SJCRH30 (cell line): ENCODE results near the gene BTG4. TPM values are rescaled to one million over a fixed set of nuclear protein-coding genes. Genes with fewer than 3 reads are reported as not detected.

ENCODE experiments used
- DNase-seq, 2 experiments: peaks; one replicate each; pipeline ENCODE4 v3.0.0-alpha.2; 2015 to 2020
- H3K27ac ChIP-seq: fragments of 250-450 bp; sonication (Bioruptor Pico); 2 replicates; pipeline ENCODE4 v1.5.1; 2020; ENCODE audit warnings: mild to moderate bottlenecking, moderate library complexity
- H3K27me3 ChIP-seq: fragments of 250-450 bp; sonication (Bioruptor Pico); 2 replicates; pipeline ENCODE4 v1.5.1; 2020; ENCODE audit warnings: mild to moderate bottlenecking, moderate library complexity
- H3K36me3 ChIP-seq: fragments of 250-450 bp; sonication (Bioruptor Pico); 2 replicates; pipeline ENCODE4 v1.5.1; 2020; ENCODE audit warnings: mild to moderate bottlenecking, moderate library complexity
- H3K4me1 ChIP-seq: fragments of 250-450 bp; sonication (Bioruptor Pico); 2 replicates; pipeline ENCODE4 v1.5.1; 2020; ENCODE audit warnings: mild to moderate bottlenecking, moderate library complexity
- H3K4me3 ChIP-seq: fragments of 250-450 bp; sonication (Bioruptor Pico); 2 replicates; pipeline ENCODE4 v1.5.1; 2020; ENCODE audit warnings: mild to moderate bottlenecking, moderate library complexity
- H3K9me3 ChIP-seq: fragments of 250-450 bp; sonication (Bioruptor Pico); replicated peaks from 2 replicates; pipeline ENCODE4 v1.5.1; 2020; ENCODE audit warnings: mild to moderate bottlenecking, moderate library complexity
- total RNA-seq: library from RNA; depleted of rRNA; stranded (reverse); fragments of >200 nt; shearing (Covaris generic); gene quantifications from 2 replicates; pipeline ENCODE4 v1.2.3, GENCODE V29; 2014

The BTG4 gene
- total RNA-seq, 1 experiment from 2014 or later, result not detected

DNA sequence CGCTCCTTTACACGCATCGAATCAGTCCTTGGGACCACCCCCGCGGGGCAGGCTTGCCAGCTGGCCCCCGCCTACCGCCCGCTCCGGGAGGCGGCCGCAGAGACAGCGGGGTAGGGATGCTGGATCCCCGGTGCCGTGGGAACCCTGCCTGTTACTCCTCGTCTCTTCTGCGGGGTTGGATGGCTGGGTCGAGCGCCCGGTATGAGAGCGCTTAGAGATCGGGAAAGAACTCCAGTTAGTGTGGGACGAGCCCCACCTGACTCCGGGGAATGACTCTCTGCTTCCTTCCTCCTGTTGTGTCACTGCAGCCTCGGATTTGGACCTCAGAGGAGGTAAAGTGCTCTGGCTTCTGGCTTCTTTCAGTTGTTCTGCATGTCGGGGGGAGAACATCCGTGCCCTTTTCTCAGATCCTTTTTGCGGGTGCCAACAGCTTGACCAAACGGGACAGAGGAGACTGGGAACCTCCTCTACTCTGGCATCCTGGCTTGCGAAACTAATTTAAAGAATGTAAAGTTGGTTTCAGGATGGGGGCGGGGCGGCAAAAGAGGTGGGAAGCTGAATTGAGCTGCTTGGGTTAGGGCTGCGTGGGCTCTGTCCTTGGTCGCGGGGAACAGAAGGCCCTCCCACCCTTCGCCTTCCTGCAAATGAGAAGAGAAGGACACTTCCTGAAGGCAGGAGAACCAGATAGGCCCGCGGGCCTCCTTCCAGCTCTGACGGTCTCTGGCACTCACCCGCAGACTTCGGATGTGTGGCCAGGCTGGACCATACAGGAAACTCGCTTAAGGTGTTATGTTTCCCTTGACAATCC, 29.3 kb upstream of the BTG4 start:
- no peak overlapping the region; the same call in 1 of the 2 replicates for H3K27ac ChIP-seq

DNA sequence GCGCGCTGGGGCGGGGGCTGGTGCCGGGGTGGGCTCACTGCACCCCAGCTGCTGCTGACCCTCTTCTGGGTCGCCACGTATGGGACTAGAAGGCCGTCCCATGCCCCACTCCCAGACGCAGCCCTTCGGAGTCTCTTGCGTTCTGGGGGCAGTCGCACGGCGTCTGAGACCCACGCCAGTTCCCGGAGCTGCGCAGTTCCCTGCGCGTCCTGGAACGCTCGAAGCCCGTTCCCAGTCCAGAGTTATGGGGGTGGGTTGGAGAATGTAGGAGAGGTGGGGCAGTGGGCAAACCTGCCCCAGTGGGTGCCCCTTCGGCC, 28.7 kb upstream of the BTG4 start:
- H3K4me1 ChIP-seq, result no peaks in the 10 kb centered on the region
- DNase-seq, result no peak
- H3K36me3 ChIP-seq, result no peaks in the 10 kb centered on the region
- peak overlapping the region; percentile 45 for H3K4me3 ChIP-seq
- no peak overlapping the region for H3K27ac ChIP-seq
- H3K9me3 ChIP-seq, result no peaks in the 10 kb centered on the region
- H3K27me3 ChIP-seq, result no peaks in the 10 kb centered on the region

More for the DNA sequence above, 29.3 kb upstream of the BTG4 start:
- H3K9me3 ChIP-seq, result no peaks in the 10 kb centered on the region
- DNase-seq, result peak in 1 of 2 experiments; percentile 18
- peak overlapping the region; percentile 45 for H3K4me3 ChIP-seq
- no peaks in the 10 kb centered on the region for H3K27me3 ChIP-seq
- no peaks in the 10 kb centered on the region for H3K36me3 ChIP-seq
- no peaks in the 10 kb centered on the region for H3K4me1 ChIP-seq

DNA sequence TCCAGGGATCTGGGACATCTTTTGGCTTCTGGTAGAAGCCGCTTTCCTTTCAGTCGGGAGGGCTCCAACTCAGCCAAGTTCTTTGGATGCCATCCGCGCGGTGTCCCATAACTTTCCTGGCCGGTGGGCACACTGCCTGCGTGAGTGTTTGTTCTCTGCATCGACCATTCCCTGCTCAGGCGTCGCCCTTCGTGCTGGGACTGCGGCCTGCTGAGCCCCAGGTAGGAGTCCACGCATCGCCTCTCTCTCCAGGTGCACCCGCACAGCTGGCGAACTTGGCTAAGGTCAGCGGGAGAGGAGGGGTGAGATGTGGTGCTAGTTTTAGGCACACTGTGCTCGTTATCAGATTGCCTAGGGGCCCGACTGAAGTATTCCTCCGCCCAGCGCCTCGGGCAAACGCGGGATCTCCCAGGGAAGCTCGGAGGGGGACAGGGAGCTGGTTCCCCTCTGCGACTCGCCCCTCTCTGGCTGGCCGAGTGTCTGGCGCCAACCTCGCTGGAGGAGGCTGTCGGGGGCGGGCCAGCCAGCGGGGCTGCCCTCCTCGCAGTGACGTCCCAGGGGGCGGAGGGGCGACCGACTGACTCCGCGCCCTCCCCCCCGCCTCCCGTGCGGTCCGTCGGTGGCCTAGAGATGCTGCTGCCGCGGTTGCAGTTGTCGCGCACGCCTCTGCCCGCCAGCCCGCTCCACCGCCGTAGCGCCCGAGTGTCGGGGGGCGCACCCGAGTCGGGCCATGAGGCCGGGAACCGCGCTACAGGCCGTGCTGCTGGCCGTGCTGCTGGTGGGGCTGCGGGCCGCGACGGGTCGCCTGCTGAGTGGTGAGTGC, 28.1 kb upstream of the BTG4 start, which contains the start of gene LAYN:
LAYN (plus strand) TSS at position 607 of the 823 bp plus-strand sequence; CDS start at position 731, 124 bp downstream.
- no peak within 1 kb of the TSS; the same call in 1 of the 2 replicates for H3K27ac ChIP-seq
- H3K36me3 ChIP-seq, result no peaks in the 10 kb centered on the region
- H3K4me3 ChIP-seq, result peak within 1 kb of the TSS; percentile 45
- no peaks in the 10 kb centered on the region for H3K27me3 ChIP-seq
- no peaks in the 10 kb centered on the region for H3K4me1 ChIP-seq
- DNase-seq, result peak in 1 of 2 experiments; percentile 12
- H3K9me3 ChIP-seq, result no peaks in the 10 kb centered on the region

DNA sequence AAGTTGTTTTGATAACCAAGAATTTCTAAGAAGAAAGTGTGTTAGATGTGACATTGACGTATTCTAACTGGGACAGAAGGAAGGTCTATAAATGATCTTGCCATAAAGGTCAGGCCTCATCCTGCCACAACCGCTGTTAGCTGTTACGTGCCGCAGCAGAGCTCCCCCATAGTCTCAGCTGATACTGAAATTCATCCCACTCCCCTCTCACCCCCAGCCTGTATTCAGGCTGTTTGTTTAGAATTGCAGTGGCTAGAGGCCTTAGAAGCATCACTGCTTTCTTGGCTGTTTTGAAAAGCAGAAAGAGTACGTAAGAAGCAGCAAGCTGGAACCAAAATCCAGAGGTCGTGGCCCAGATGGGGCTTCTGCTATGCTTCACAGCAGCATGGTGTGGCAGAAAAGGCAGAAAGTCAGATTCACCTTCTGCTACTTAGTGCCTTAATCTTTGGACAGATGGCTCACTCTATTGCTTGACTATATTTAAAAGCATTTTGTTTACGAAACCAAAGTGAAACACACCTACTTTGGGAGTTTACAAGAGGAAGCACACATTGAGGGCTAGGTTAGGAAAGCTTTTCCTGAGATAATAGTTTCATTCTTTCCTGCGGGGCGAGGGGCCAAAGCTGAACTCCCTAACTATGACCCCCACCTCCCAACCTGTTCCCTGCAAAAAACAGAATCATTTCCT, 27.4 kb upstream of the BTG4 start:
- no peak for DNase-seq
- Histone ChIP-seq H3K9me3 (no peaks in the 10 kb centered on the region), H3K27me3 (no peaks in the 10 kb centered on the region), H3K36me3 (no peaks in the 10 kb centered on the region), H3K4me1 (no peaks in the 10 kb centered on the region), H3K27ac (no peak overlapping the region), H3K4me3 (no peak overlapping the region)

DNA sequence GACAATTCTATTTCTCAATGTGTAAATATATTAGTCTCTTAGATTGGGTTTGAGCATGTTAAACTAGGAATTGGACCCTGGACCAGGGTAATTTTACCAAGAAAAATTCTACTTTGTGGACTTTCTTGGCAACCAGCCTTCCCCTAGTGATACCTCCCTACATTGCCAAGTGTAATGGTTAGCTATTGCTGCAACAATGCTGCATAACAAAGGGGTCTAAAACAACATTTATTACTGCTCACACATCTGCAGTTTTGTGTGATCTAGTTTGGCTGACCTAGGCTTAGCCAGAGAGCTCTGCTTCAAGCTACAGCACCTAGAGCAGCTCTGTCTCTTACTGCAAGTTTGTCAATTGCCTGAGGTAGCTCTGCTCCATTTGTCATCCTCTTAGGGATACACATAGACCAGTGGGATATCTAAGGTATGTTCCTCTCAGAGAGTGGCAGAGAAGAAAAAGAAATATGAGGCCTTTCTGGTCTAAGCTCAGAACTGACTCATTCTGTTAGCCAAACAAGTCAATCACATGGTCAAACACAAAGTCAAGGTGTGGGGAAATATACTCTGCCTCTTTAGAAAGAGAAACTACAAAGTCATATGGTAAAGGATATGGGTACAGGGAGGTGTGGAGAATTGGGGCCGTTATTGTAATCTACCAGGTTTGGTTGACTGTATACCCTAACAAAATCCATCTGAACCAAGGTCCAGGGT, 26.4 kb upstream of the BTG4 start:
- H3K4me3 ChIP-seq, result no peak overlapping the region
- no peak overlapping the region for H3K27ac ChIP-seq
- no peak for DNase-seq
- no peaks in the 10 kb centered on the region for H3K4me1 ChIP-seq
- H3K9me3 ChIP-seq, result no peaks in the 10 kb centered on the region
- no peaks in the 10 kb centered on the region for H3K27me3 ChIP-seq
- H3K36me3 ChIP-seq, result no peaks in the 10 kb centered on the region

DNA sequence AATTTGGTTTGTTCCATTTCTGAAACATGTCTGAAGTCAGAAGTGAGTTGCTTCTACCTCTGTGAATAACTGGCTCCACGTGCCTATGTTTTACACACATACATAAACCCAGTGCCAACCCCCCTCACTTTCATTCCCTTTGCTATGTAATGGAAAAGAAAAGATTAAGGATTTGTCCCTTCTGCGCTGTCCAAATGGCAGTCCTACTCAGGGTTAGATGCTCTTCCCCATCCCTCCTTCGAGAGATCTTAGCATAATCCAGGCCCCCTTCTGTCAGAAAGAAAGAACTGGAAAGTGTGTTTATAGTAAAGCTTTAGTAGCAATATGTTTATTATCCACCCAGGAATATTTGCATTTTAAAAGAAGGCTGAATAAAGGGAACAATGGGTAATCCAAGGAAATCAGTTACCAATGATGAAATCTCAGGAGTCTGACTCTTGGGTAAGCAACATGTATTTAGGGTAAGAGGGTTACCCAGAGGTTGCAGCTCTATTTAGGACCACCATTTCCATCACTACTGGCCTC, 25.2 kb upstream of the BTG4 start:
- H3K4me1 ChIP-seq, result no peaks in the 10 kb centered on the region
- H3K4me3 ChIP-seq, result no peak overlapping the region
- no peak for DNase-seq
- H3K27me3 ChIP-seq, result no peaks in the 10 kb centered on the region
- no peaks in the 10 kb centered on the region for H3K9me3 ChIP-seq
- no peaks in the 10 kb centered on the region for H3K36me3 ChIP-seq
- no peak overlapping the region for H3K27ac ChIP-seq

DNA sequence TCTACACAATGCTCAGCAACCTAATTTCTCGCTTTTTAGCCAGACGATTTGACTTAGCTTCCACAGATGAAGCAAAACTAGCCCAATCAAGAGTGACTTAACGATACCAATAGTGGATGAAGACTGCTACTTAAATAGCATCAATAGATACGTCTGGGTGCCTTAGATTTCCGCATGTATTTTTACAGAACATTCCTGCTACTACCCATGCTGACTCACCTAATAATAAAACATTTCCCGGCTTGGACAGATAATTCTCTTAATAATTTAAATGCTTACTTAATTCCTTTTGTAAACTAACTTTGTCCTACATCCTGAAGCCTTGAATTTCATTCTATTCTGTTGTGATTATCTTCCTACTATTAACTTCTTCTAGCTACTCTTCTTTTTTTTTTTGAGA, 23.1 kb upstream of the BTG4 start:
- Histone ChIP-seq H3K4me1 (no peaks in the 10 kb centered on the region), H3K4me3 (no peak overlapping the region), H3K27me3 (no peaks in the 10 kb centered on the region), H3K36me3 (no peaks in the 10 kb centered on the region), H3K27ac (no peak overlapping the region), H3K9me3 (no peaks in the 10 kb centered on the region)
- no peak for DNase-seq

DNA sequence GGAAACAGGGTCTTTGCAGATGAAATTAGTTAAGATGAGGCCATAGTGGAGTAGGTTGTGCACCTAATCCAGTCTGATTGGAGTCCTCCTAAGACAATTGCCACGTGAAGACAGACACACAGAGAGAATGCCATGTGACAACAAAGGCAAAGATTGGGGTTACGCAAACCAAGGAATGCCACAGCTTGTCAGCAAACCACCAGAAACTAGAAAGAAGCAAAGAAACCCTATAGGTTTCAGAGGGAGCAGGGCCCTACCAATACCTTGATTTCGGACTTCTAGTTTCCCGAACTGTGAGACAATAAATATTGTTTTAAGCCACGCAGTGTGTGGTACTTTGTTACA, 20.2 kb upstream of the BTG4 start:
- no peaks in the 10 kb centered on the region for H3K9me3 ChIP-seq
- no peak overlapping the region for H3K4me3 ChIP-seq
- no peaks in the 10 kb centered on the region for H3K4me1 ChIP-seq
- H3K27ac ChIP-seq, result no peak overlapping the region
- no peaks in the 10 kb centered on the region for H3K27me3 ChIP-seq
- H3K36me3 ChIP-seq, result no peaks in the 10 kb centered on the region
- no peak for DNase-seq

DNA sequence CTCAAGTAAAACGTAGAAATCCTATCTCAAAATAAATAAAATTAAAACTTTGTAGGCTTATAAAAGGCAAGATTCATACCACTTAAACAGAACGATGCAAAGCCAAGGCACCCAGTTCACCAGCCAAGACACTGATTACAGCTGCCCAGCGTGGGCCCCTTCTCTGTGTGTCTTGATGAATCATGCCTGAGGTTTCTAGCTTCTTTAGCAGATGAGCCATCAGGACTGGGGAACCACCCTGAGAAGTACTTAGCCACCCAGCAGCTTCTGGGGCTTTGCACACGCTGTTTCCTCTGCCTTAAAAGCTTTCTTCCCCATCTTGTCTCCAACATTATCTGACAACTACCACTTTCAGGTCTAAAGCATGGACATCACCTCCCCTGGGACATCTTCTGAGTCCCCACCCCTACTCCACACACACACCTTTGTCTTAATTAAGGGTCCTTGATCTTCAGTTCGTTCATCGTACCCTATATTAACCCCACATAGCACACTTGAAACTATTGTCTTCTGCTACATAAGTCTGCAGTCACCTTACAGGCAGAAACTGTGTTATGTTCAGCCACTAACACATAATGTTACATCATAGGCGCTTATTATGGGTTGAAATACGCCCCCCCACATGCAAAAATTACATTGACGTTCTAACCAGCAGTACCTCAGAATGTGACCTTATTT, 19.6 kb upstream of the BTG4 start:
- DNase-seq, result peak in 1 of 2 experiments; percentile 5
- Histone ChIP-seq H3K27me3 (no peaks in the 10 kb centered on the region), H3K36me3 (no peaks in the 10 kb centered on the region), H3K4me1 (no peaks in the 10 kb centered on the region), H3K27ac (no peak overlapping the region), H3K9me3 (no peaks in the 10 kb centered on the region), H3K4me3 (no peak overlapping the region)

DNA sequence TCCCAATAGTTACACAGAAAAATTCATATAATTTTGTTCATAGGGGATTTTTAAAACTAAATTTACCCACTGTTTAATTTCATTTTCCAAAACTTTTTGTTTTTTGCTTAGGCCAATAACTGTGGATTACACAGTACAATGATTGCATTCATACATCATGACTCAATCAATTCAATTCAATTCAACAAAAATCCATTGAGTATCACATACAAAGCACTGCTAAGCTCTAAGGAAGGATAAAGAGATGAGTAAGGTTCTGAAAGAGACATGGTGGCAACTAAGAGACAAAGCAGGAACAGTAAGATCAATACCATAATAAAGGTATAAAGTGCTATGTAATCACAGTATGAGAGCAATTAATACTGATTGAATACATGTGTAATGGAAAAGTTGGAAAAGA, 18.9 kb upstream of the BTG4 start:
- Histone ChIP-seq H3K4me1 (no peaks in the 10 kb centered on the region), H3K9me3 (no peaks in the 10 kb centered on the region), H3K27me3 (no peaks in the 10 kb centered on the region), H3K27ac (no peak overlapping the region), H3K4me3 (no peak overlapping the region), H3K36me3 (no peaks in the 10 kb centered on the region)
- no peak for DNase-seq

DNA sequence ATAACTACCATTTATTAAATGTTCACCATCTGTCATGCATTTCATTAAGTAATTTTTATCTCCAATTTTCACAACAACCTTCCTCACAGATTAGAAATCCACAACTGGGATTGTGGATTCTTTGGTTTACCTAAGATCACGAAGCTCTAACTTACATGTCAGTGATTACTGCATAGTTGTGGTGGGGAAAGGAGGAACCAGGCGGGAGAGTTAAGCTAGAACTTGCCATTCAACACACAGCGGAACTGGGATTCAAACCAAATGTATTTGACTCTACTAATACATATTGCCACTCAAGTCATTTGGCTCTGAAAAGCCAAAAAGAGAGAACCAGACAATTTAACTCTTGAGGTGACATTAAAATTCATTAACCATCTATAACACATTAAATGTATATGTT, 17.9 kb upstream of the BTG4 start:
- no peak for DNase-seq
- Histone ChIP-seq H3K36me3 (no peaks in the 10 kb centered on the region), H3K4me3 (no peak overlapping the region), H3K27ac (no peak overlapping the region), H3K9me3 (no peaks in the 10 kb centered on the region), H3K27me3 (no peaks in the 10 kb centered on the region), H3K4me1 (no peaks in the 10 kb centered on the region)

DNA sequence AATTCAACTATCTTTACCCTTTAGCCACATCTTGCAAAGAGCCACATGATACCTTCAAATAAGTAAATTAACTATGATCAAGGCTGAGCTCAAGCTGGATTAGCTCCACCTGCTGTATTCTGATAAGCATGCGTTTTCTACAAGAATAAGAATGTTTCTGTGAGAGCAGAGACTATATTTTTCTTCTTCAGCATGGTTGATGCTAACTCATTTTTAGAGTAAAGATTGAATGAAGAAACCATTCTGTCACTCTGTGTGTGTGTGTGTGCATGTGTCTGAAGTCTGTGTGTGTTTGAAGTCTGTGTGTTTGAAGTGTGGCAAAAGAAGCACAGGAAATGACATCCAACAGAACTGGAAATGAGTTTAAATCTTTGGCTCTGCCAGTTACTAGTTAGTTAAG, 16.4 kb upstream of the BTG4 start:
- DNase-seq, result no peak
- H3K4me1 ChIP-seq, result no peaks in the 10 kb centered on the region
- 0 out of 2 replicates have a peak, but pooled peaks cover 2% of the 10 kb centered on the region for H3K27me3 ChIP-seq
- no peaks in the 10 kb centered on the region for H3K9me3 ChIP-seq
- H3K4me3 ChIP-seq, result no peak overlapping the region
- no peaks in the 10 kb centered on the region for H3K36me3 ChIP-seq
- H3K27ac ChIP-seq, result no peak overlapping the region

DNA sequence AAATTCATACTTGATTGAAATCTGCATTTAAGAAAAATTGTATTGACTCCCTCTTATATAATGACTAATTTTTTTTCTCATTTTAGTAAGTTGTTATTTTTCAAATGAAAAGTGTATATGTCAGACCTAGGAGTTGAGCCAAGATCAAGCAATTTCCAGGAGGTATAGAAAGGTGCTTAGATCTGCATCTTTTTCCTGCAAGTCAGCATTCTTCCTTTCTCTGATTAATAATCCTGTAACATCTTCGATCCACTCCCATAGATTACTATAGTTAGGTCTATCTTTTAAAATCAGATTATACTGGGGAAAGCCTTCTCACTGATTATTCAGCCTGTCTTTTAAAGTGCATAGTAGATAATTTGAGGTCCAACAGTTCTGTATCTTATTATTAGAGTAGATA, 15.1 kb upstream of the BTG4 start:
- DNase-seq, result no peak
- Histone ChIP-seq H3K27ac (no peak overlapping the region), H3K4me1 (no peaks in the 10 kb centered on the region), H3K4me3 (no peak overlapping the region), H3K9me3 (no peaks in the 10 kb centered on the region), H3K27me3 (0 out of 2 replicates have a peak, but pooled peaks cover 5% of the 10 kb centered on the region), H3K36me3 (no peaks in the 10 kb centered on the region)

DNA sequence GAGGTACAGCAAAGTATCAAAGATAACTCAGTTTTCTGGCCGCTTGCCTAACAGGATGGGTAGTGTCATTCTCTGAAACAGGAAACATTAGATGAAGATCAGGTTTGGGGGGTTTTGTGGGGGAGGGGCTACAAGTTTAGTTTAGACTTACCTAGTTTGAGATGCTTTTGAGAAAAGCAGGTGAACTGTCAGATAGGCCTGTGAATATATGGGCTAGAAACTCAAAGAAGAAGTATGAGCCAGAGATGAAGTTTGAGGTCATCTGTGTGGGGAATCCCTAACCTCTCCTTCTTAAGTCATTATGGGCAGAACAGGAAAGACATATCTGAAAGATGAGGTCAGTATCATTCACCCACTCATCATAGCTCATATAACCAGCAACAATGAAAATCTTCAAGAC, 14.3 kb upstream of the BTG4 start:
- Histone ChIP-seq H3K9me3 (no peaks in the 10 kb centered on the region), H3K27me3 (0 out of 2 replicates have a peak, but pooled peaks cover 6% of the 10 kb centered on the region), H3K4me3 (no peak overlapping the region), H3K36me3 (no peaks in the 10 kb centered on the region), H3K4me1 (no peaks in the 10 kb centered on the region), H3K27ac (no peak overlapping the region)
- DNase-seq, result no peak
